Endodermal cell (in vitro differentiated cells): ENCODE data around the gene MUCL3. TPM values are rescaled to one million over a fixed set of nuclear protein-coding genes. Genes with fewer than 3 reads are reported as not detected.

Source experiments
- DNase-seq: peaks from one replicate; pipeline ENCODE4 v3.0.0-alpha.2; 2017
- H3K27ac ChIP-seq: 2 replicates; pipeline ENCODE4 v1.5.1; 2013; ENCODE audit warnings: mild to moderate bottlenecking, low read depth, low read length, moderate library complexity
- H3K27me3 ChIP-seq: 2 replicates; pipeline ENCODE4 v1.6.1; 2013; ENCODE audit warnings: mild to moderate bottlenecking, low read length, moderate library complexity; ENCODE audit not compliant: insufficient read depth, control insufficient read depth, poor library complexity, severe bottlenecking
- H3K36me3 ChIP-seq: 2 replicates; pipeline ENCODE4 v1.7.0; 2013; ENCODE audit warnings: mild to moderate bottlenecking, low read length, moderate library complexity; ENCODE audit not compliant: control insufficient read depth, insufficient read depth
- H3K4me1 ChIP-seq: one replicate; pipeline ENCODE4 v1.7.0; 2013; ENCODE audit warnings: low read length; ENCODE audit not compliant: control insufficient read depth, insufficient read depth
- H3K4me3 ChIP-seq: 2 replicates; pipeline ENCODE4 v1.5.1; 2013; ENCODE audit warnings: mild to moderate bottlenecking, low read length, moderate library complexity
- H3K9ac ChIP-seq: 2 replicates; pipeline ENCODE4 v1.6.1; 2013; ENCODE audit warnings: mild to moderate bottlenecking, low read length, moderate library complexity; ENCODE audit not compliant: poor library complexity, severe bottlenecking; ENCODE audit errors: extremely low read depth
- H3K9me3 ChIP-seq: 2 replicates; pipeline ENCODE4 v1.6.1; 2013; ENCODE audit warnings: mild to moderate bottlenecking, low read length, moderate library complexity; ENCODE audit not compliant: control insufficient read depth
- H3K27ac Mint-ChIP-seq: 2 replicates; pipeline ENCODE4 v1.8.0; 2020; ENCODE audit warnings: mixed read lengths
- H3K27me3 Mint-ChIP-seq: 2 replicates; pipeline ENCODE4 v1.8.0; 2021; ENCODE audit warnings: mild to moderate bottlenecking, mixed read lengths; ENCODE audit not compliant: insufficient read depth
- H3K36me3 Mint-ChIP-seq: 2 replicates; pipeline ENCODE4 v1.8.0; 2020; ENCODE audit warnings: low read depth, mixed read lengths
- H3K4me1 Mint-ChIP-seq: 2 replicates; pipeline ENCODE4 v1.8.0; 2020; ENCODE audit warnings: mixed read lengths
- H3K4me3 Mint-ChIP-seq: 2 replicates; pipeline ENCODE4 v1.8.0; 2020; ENCODE audit warnings: mild to moderate bottlenecking, moderate library complexity, mixed read lengths
- H3K9me3 Mint-ChIP-seq: 2 replicates; pipeline ENCODE4 v1.8.0; 2020; ENCODE audit warnings: mild to moderate bottlenecking, mixed read lengths
- WGBS, 2 experiments: methylation state at CpG; one replicate each; pipeline versions ENCODE4 v1.1.5 to v1.1.7; 2013; ENCODE audit warnings: missing lambda C conversion rate in 2 of 2, mixed read lengths in 1 of 2; ENCODE audit not compliant: insufficient coverage in 1 of 2, insufficient read length in 1 of 2; 5-methylcytosine and 5-hydroxymethylcytosine counted together
- total RNA-seq, 2 donors: library from RNA; stranded (reverse); fragmentation: NEBNext Ultra II Directional in 1 of 2; extraction: Animal tissue kit (Norgen Biotek cat#: 25700) in 1 of 2; gene quantifications; 2 replicates in 1 of 2; 3 replicates in 1 of 2; pipeline ENCODE4 v1.2.1, GENCODE V29; 2021
- TF ChIP-seq, protein P1 (sequence below): fragments of 200-600 bp; sonication (generic); conservative IDR thresholded peaks from 2 replicates; pipeline ENCODE4 v1.5.0; 2021; ENCODE audit warnings: antibody characterized with exemption, mild to moderate bottlenecking

The MUCL3 gene
- total RNA-seq, 2 donors from 2014 or later, result 0.18 TPM

DNA sequence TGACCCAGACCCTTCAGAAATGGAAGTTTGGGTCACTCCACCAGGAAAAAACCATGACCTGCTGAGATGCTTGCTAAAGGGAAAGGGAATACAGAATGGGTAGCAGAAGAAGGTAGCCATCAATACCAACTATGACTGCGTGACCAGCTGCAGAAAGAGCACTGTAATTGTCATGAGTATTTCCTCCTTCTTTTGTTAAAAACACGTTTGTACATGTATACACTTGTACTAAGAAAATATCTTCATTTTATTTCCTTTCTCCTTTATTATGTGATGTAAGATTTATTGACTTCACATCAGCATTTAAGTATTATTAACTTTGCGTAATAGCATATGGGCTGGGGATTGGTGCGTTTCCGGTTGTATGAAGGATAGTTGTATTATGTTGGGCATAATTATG is 30.2 kb downstream of the MUCL3 start:
- Histone ChIP-seq H3K9me3 (no peaks in the 10 kb centered on the region), H3K36me3 (no peaks in the 10 kb centered on the region), H3K27ac (no peak overlapping the region), H3K27me3 (no peaks in the 10 kb centered on the region), H3K4me1 (no peaks in the 10 kb centered on the region), H3K4me3 (no peak overlapping the region), H3K9ac (no peak overlapping the region)
- H3K9me3 Mint-ChIP-seq, result no peaks in the 10 kb centered on the region
- DNase-seq, result no peak
- TF ChIP-seq, protein P1, sequence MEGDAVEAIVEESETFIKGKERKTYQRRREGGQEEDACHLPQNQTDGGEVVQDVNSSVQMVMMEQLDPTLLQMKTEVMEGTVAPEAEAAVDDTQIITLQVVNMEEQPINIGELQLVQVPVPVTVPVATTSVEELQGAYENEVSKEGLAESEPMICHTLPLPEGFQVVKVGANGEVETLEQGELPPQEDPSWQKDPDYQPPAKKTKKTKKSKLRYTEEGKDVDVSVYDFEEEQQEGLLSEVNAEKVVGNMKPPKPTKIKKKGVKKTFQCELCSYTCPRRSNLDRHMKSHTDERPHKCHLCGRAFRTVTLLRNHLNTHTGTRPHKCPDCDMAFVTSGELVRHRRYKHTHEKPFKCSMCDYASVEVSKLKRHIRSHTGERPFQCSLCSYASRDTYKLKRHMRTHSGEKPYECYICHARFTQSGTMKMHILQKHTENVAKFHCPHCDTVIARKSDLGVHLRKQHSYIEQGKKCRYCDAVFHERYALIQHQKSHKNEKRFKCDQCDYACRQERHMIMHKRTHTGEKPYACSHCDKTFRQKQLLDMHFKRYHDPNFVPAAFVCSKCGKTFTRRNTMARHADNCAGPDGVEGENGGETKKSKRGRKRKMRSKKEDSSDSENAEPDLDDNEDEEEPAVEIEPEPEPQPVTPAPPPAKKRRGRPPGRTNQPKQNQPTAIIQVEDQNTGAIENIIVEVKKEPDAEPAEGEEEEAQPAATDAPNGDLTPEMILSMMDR, result no peak
- WGBS, 2 experiments, result 98 to 100% methylated on average over 2 to 4 of the region's 5 CpGs
- peaks cover 9% of the 10 kb centered on the region for H3K4me1 Mint-ChIP-seq
- H3K27ac Mint-ChIP-seq, result no peak overlapping the region
- no peak overlapping the region for H3K4me3 Mint-ChIP-seq
- H3K36me3 Mint-ChIP-seq, result no peaks in the 10 kb centered on the region
- peaks cover 4% of the 10 kb centered on the region for H3K27me3 Mint-ChIP-seq

- Histone ChIP-seq H3K9ac (no peak overlapping the region), H3K9me3 (no peaks in the 10 kb centered on the region), H3K4me1 (no peaks in the 10 kb centered on the region), H3K27ac (no peak overlapping the region), H3K27me3 (no peaks in the 10 kb centered on the region), H3K36me3 (no peaks in the 10 kb centered on the region), H3K4me3 (no peak overlapping the region)
- Mint-ChIP-seq H3K27me3 (no peaks in the 10 kb centered on the region), H3K36me3 (no peaks in the 10 kb centered on the region), H3K4me3 (no peak overlapping the region), H3K27ac (no peak overlapping the region), H3K4me1 (no peaks in the 10 kb centered on the region), H3K9me3 (no peaks in the 10 kb centered on the region)
- TF ChIP-seq, protein P1, result no peak
- WGBS, 2 experiments, result 93 to 95% methylated on average over 4 of the region's 4 CpGs
- no peak for DNase-seq
Measured at GRCh38 chr6:30972816-30973215, 32.0 kb downstream of the MUCL3 start.

DNA sequence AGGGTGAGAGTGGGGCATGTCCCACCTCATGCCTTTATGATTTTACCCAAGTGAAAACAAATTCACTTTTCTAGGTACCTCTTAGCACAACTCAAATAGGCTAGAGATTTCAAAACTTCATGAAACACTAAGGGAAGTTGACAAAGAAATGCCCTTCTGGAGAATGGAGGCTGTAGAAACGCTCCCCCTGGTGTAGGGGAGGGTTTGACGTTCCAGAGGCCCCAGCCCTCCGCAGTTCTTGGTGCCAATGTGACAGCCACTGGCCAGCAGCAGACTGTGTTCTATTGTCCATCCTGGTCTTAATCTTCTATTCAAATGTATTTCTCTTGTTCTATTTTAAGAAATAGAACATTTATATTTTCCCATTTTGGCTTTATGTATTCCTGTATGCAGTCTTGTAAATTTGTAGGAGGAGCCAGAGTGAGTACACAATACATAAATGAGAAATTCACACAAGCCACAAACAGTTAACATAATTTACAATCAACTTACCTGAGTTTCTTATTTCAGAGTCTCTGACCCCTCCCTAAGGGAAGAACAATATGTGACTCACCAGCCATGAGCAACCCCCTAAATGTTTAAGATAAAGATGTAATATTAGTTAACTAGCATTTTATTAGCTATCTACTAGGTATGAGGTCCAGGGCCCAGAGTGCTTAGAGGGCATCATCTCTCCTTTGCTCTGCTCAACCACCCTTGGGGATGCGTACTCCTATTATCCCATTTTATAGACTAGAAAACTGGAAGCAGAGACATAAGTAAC is 33.9 kb downstream of the MUCL3 start:
- 67 to 84% methylated on average over 4 of the region's 4 CpGs for WGBS, 2 experiments
- no peaks in the 10 kb centered on the region for H3K36me3 Mint-ChIP-seq
- H3K4me1 ChIP-seq, result no peaks in the 10 kb centered on the region

More for the DNA sequence above, 33.9 kb downstream of the MUCL3 start:
- TF ChIP-seq, protein P1, result peak; percentile 50
- no peaks in the 10 kb centered on the region for H3K27me3 Mint-ChIP-seq
- no peaks in the 10 kb centered on the region for H3K36me3 ChIP-seq
- H3K9me3 Mint-ChIP-seq, result no peaks in the 10 kb centered on the region
- H3K9me3 ChIP-seq, result no peaks in the 10 kb centered on the region
- no peaks in the 10 kb centered on the region for H3K4me1 Mint-ChIP-seq
- H3K4me3 Mint-ChIP-seq, result no peak overlapping the region
- H3K27ac ChIP-seq, result no peak overlapping the region
- H3K27ac Mint-ChIP-seq, result no peak overlapping the region
- no peak overlapping the region for H3K4me3 ChIP-seq
- no peaks in the 10 kb centered on the region for H3K27me3 ChIP-seq
- DNase-seq, result peak; percentile 53
- H3K9ac ChIP-seq, result no peak overlapping the region
